SH-SY5Y (cell line): ENCODE data around the gene CDKL2.

Source experiments
- GATA2 ChIP-seq: IDR thresholded peaks from 2 replicates; pipeline ENCODE4 v1.6.1; 2011; ENCODE audit warnings: mild to moderate bottlenecking, low read depth, low read length
- GATA3 ChIP-seq: IDR thresholded peaks from 2 replicates; pipeline ENCODE4 v1.6.1; 2011; ENCODE audit warnings: low read depth, mild to moderate bottlenecking, low read length, moderate library complexity

DNA sequence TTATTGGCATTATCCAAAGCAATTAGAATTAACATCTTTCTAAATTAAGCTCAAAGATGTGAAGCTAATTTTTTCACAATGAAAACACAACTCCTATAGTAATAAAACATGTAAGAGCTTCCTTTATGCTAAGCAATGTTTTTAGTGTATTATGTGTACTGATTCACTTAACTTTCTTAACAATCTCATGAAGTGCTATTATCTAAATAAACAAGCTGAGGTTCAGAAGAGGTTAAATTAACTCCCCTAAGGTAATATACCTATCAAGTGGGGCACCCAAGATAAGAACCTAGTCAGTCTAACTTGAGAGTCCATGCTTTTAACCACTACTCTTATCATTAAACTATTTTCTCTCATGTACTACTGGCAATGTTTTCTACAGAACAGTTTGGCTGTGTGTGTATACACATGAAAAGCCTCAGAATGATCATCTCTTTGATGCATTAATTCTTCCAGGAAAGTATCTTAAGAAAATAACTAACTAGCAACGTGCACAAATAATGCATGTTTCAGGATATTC is 29.2 kb upstream of the CDKL2 start:
- TF ChIP-seq GATA2 (no peak), GATA3 (no peak)
